A549 (cell line): ENCODE results near the gene CACNG7.

Experiments
- CHD4 ChIP-seq: fragments of 200-600 bp; sonication (generic); IDR thresholded peaks from 2 replicates; pipeline ENCODE4 v1.6.1; 2016; ENCODE audit warnings: antibody characterized with exemption, mild to moderate bottlenecking, borderline replicate concordance
- EP300 ChIP-seq, 2 experiments: fragments of >200 bp; sonication (Bioruptor Twin); formaldehyde crosslinking; IDR thresholded peaks; 2 replicates in 1 of 2; 3 replicates in 1 of 2; pipeline ENCODE4 v1.6.1; 2016 to 2017
- NFE2L2 ChIP-seq: fragments of 150-350 bp; conservative IDR thresholded peaks from 2 replicates; pipeline ENCODE4 v1.6.1; 2014; ENCODE audit warnings: low read length
- NR3C1 ChIP-seq: fragments of >200 bp; sonication (Bioruptor Twin); formaldehyde crosslinking; IDR thresholded peaks from 3 replicates; pipeline ENCODE4 v1.6.1; 2017
- POLR2A ChIP-seq: IDR thresholded peaks from 2 replicates; pipeline ENCODE4 v1.6.1; 2012; ENCODE audit warnings: mild to moderate bottlenecking, low read length
- TF ChIP-seq, protein P1 (sequence below): fragments of >200 bp; sonication (Bioruptor Twin); formaldehyde crosslinking; IDR thresholded peaks from 3 replicates; pipeline ENCODE4 v1.5.1; 2016
- TF ChIP-seq, protein P2 (sequence below): fragments of 450-650 bp; IDR thresholded peaks from 2 replicates; pipeline ENCODE4 v1.6.1; 2014; ENCODE audit warnings: antibody characterized with exemption

DNA sequence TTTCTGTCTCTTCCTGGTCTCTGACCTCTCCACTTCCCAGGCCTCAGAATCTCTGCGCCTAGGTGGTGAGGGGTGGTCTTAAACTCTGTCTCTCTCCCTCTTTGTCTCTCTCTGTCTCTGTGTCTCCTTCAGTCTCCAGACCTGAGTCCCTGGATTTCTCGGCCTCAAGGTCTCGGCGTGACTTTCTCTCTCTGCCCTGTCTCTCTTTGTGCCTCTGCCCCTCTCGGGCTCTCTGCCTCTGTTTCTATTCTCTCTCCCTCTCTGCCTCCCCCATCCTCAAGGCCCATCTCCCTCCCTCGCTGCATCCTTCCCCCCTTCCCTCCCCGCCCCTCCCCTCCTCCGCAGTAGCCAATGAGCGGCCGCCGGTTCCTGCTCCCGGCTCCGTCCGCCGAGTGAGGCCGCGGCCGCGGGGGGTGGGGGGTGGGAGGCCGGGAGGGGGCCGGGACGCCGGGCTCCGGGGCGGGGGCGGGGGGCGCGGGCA, at the start of gene CACNG7:
- TF ChIP-seq NR3C1 = no peak
- TF ChIP-seq, protein P1, sequence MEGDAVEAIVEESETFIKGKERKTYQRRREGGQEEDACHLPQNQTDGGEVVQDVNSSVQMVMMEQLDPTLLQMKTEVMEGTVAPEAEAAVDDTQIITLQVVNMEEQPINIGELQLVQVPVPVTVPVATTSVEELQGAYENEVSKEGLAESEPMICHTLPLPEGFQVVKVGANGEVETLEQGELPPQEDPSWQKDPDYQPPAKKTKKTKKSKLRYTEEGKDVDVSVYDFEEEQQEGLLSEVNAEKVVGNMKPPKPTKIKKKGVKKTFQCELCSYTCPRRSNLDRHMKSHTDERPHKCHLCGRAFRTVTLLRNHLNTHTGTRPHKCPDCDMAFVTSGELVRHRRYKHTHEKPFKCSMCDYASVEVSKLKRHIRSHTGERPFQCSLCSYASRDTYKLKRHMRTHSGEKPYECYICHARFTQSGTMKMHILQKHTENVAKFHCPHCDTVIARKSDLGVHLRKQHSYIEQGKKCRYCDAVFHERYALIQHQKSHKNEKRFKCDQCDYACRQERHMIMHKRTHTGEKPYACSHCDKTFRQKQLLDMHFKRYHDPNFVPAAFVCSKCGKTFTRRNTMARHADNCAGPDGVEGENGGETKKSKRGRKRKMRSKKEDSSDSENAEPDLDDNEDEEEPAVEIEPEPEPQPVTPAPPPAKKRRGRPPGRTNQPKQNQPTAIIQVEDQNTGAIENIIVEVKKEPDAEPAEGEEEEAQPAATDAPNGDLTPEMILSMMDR = no peak
- no peak for TF ChIP-seq EP300 (IDR thresholded peaks at IDR 0.05)
- TF ChIP-seq, protein P2, sequence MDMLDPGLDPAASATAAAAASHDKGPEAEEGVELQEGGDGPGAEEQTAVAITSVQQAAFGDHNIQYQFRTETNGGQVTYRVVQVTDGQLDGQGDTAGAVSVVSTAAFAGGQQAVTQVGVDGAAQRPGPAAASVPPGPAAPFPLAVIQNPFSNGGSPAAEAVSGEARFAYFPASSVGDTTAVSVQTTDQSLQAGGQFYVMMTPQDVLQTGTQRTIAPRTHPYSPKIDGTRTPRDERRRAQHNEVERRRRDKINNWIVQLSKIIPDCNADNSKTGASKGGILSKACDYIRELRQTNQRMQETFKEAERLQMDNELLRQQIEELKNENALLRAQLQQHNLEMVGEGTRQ = no peak
- TF ChIP-seq NFE2L2 = no peak
- no peak for TF ChIP-seq CHD4
- no peak for TF ChIP-seq POLR2A
